Mammary epithelial cell (primary cell): ENCODE measurements around the gene CC2D2B.

Experiments used
- CTCF ChIP-seq, 2 donors: IDR thresholded peaks in 1 of 2; conservative IDR thresholded peaks in 1 of 2; 2 replicates each; pipeline ENCODE4 v1.5.1; 2011 to 2012; ENCODE audit warnings: inconsistent platforms in 2 of 2, low read length in 2 of 2, mild to moderate bottlenecking in 2 of 2, control low read depth in 1 of 2, low read depth in 1 of 2; ENCODE audit not compliant: insufficient read depth in 1 of 2; ENCODE audit errors: extremely low read depth in 1 of 2
- EZH2 ChIP-seq: IDR thresholded peaks from 2 replicates; pipeline ENCODE4 v1.6.1; 2012; ENCODE audit warnings: low read length, inconsistent platforms, borderline replicate concordance

GRCh38 chr10:95987685-95988426 is 80.1 kb downstream of the CC2D2B start:
- TF ChIP-seq CTCF (conservative IDR thresholded peaks at IDR 0.05 in 1 of 2, IDR thresholded peaks at IDR 0.05 in 1 of 2; ENCODE audit: extremely low read depth in 1 of 2, insufficient read depth in 1 of 2, low read depth in 1 of 2, low read length in 2 of 2) (no peak), EZH2 (no peak)
